ENCODE data around the gene DIS3L2. TPM values are rescaled to one million over a fixed set of nuclear protein-coding genes. Genes with fewer than 3 reads are reported as not detected.
"Not testable (repeated sequence)": the region's sequence is repeated elsewhere in the genome, so short reads cannot be mapped to it uniquely, and the experiment has no call there.

DIS3L2 gene
- total RNA-seq, 1 experiment from 2014 or later: 20.2 TPM

- in situ Hi-C loops (cut with HindIII; ENCODE audit: low pct_unique_long_range_greater_than_20kb, low sequenced_read_pairs): no loop called here
- DNase-seq (ENCODE audit: low read depth): no peak
Measured at GRCh38 chr2:232367591-232368233, 406.2 kb downstream of the DIS3L2 start.

- in situ Hi-C loops (cut with HindIII; ENCODE audit: low pct_unique_long_range_greater_than_20kb, low sequenced_read_pairs): no loop called here
- peak; percentile 41 for DNase-seq (ENCODE audit: low read depth)
Measured at GRCh38 chr2:232368311-232368731, 406.8 kb downstream of the DIS3L2 start.

- DNase-seq (ENCODE audit: low read depth): no peak
- in situ Hi-C loops (cut with HindIII; ENCODE audit: low pct_unique_long_range_greater_than_20kb, low sequenced_read_pairs): no loop called here
Measured at GRCh38 chr2:232369126-232369951, 407.8 kb downstream of the DIS3L2 start.

GRCh38 chr2:232370007-232370406, 408.5 kb downstream of the DIS3L2 start:
- DNase-seq (ENCODE audit: low read depth); in situ Hi-C loops (cut with HindIII; ENCODE audit: low pct_unique_long_range_greater_than_20kb, low sequenced_read_pairs): not testable (repeated sequence)

GRCh38 chr2:232372231-232373208, 411.0 kb downstream of the DIS3L2 start:
- in situ Hi-C loops (cut with HindIII; ENCODE audit: low pct_unique_long_range_greater_than_20kb, low sequenced_read_pairs): no loop called here
- DNase-seq (ENCODE audit: low read depth): no peak

GRCh38 chr2:232374356-232374755, 412.8 kb downstream of the DIS3L2 start:
- no peak for DNase-seq (ENCODE audit: low read depth)
- in situ Hi-C loops (cut with HindIII; ENCODE audit: low pct_unique_long_range_greater_than_20kb, low sequenced_read_pairs): no loop called here

- DNase-seq (ENCODE audit: low read depth): no peak
- in situ Hi-C loops (cut with HindIII; ENCODE audit: low pct_unique_long_range_greater_than_20kb, low sequenced_read_pairs): no loop called here
Measured at GRCh38 chr2:232375164-232375563, 413.7 kb downstream of the DIS3L2 start.

- in situ Hi-C loops (cut with HindIII; ENCODE audit: low pct_unique_long_range_greater_than_20kb, low sequenced_read_pairs): no loop called here
- no peak for DNase-seq (ENCODE audit: low read depth)
Measured at GRCh38 chr2:232376260-232376659, 414.7 kb downstream of the DIS3L2 start.

GRCh38 chr2:232376713-232377112, 415.2 kb downstream of the DIS3L2 start:
- DNase-seq (ENCODE audit: low read depth): no peak
- in situ Hi-C loops (cut with HindIII; ENCODE audit: low pct_unique_long_range_greater_than_20kb, low sequenced_read_pairs): no loop called here

- DNase-seq (ENCODE audit: low read depth): no peak
- in situ Hi-C loops (cut with HindIII; ENCODE audit: low pct_unique_long_range_greater_than_20kb, low sequenced_read_pairs): no loop called here
Measured at GRCh38 chr2:232377319-232377718, 415.8 kb downstream of the DIS3L2 start.

- in situ Hi-C loops (cut with HindIII; ENCODE audit: low pct_unique_long_range_greater_than_20kb, low sequenced_read_pairs): no loop called here
- DNase-seq (ENCODE audit: low read depth): no peak
Measured at GRCh38 chr2:232377841-232378734, 416.6 kb downstream of the DIS3L2 start.

GRCh38 chr2:232378735-232379151, 417.2 kb downstream of the DIS3L2 start, which contains the start of gene ALPP:
Gene ALPP (plus strand): TSS chr2:232378751. CDS start chr2:232378803, 52 bp downstream.
- in situ Hi-C loops (cut with HindIII; ENCODE audit: low pct_unique_long_range_greater_than_20kb, low sequenced_read_pairs): not testable (repeated sequence)

GRCh38 chr2:232379610-232380590, 418.4 kb downstream of the DIS3L2 start:
- in situ Hi-C loops (cut with HindIII; ENCODE audit: low pct_unique_long_range_greater_than_20kb, low sequenced_read_pairs); DNase-seq (ENCODE audit: low read depth): not testable (repeated sequence)

More at GRCh38 chr2:232378735-232379151, 417.2 kb downstream of the DIS3L2 start, which contains the start of gene ALPP:
- not testable (repeated sequence) for DNase-seq (ENCODE audit: low read depth)

GRCh38 chr2:232381204-232382031, 419.9 kb downstream of the DIS3L2 start:
- DNase-seq (ENCODE audit: low read depth); in situ Hi-C loops (cut with HindIII; ENCODE audit: low pct_unique_long_range_greater_than_20kb, low sequenced_read_pairs): not testable (repeated sequence)
